ENCODE data around the gene VAV3. TPM values are rescaled to one million over a fixed set of nuclear protein-coding genes. Genes with fewer than 3 reads are reported as not detected.
A peak's percentile ranks its signal among the peaks of the same experiment; 100 is the strongest.

The VAV3 gene
- total and polyA plus RNA-seq, 2 of the 13 experiments (the other 11 are each of a cell fraction or from before 2014, with no cell fraction given), result 15.9 to 29.8 TPM

GRCh38 chr1:107687849-107688753, 276.9 kb downstream of the VAV3 start:
- Histone ChIP-seq H4K20me1 (ENCODE audit: insufficient read depth, low read length) (no peaks in the 10 kb centered on the region), H3K27ac (ENCODE audit: extremely low read length, insufficient read depth, low read length) (peak overlapping the region; percentile 69), H3K9me3 (ENCODE audit: low read length) (no peaks in the 10 kb centered on the region), H3K36me3 (replicated peaks in 1 of 2; ENCODE audit: control insufficient read depth in 1 of 2, insufficient read depth in 2 of 2, low read length in 2 of 2) (no peaks in the 10 kb centered on the region), H3K4me1 (ENCODE audit: insufficient read depth, low read length) (peaks cover 59% of the 10 kb centered on the region), H3K4me2 (ENCODE audit: low read depth, low read length) (peak overlapping the region; percentile 69), H3K27me3 (ENCODE audit: control insufficient read depth in 1 of 2, insufficient read depth in 2 of 2, low read length in 2 of 2) (no peaks in the 10 kb centered on the region), H2AFZ (ENCODE audit: low read length) (no peak overlapping the region), H3K4me3 (replicated peaks in 1 of 3; ENCODE audit: insufficient read depth in 1 of 3, low read depth in 2 of 3, low read length in 3 of 3) (peak overlapping the region; percentile 62 to 67 (median 63); a peak in 5 of 6 replicates), H3K79me2 (ENCODE audit: insufficient read depth, low read length) (peaks cover 46% of the 10 kb centered on the region), H3K9ac (ENCODE audit: insufficient read depth, low read depth, low read length) (peak overlapping the region; percentile 67)
- FAIRE-seq, result no peak
- intact Hi-C loops (cut with micrococcal nuclease; ENCODE audit: unreplicated experiment) (no loop called here), in situ Hi-C loops (cut with HindIII; ENCODE audit: extremely low pct_ligation_motif_present, low pct_unique_long_range_greater_than_20kb) (loop anchor here (5.0 to 10.0 kb wide), 2 partner anchors 57 to 91 kb away; no protein-coding TSS in a partner anchor)
- CTCF ChIA-PET (ENCODE audit: low intra/inter-chr PET ratio, low total read pairs), result no interaction called here
- WGBS (ENCODE audit: low lambda C conversion rate), result 41% methylated on average over 9 of the region's 9 CpGs
- peak; percentile 71 for DNase-seq (ENCODE audit: low spot score)
- TSS peak; percentile 75 for BruUV-seq (replicated peaks)
- ATAC-seq, result peak; percentile 88
- POLR2A ChIA-PET, result no interaction called here
- TF ChIP-seq RARG (CRISPR knock-in tag; IDR thresholded peaks at IDR 0.05; ENCODE audit: low read depth) (no peak), SIX4 (CRISPR knock-in tag; IDR thresholded peaks at IDR 0.05) (no peak), ZNF207 (IDR thresholded peaks at IDR 0.05; ENCODE audit: borderline replicate concordance) (no peak), MBD4 (IDR thresholded peaks at IDR 0.05; ENCODE audit: borderline replicate concordance, low read length) (no peak), REST (IDR thresholded peaks at IDR 0.05; ENCODE audit: borderline replicate concordance in 1 of 2, low read depth in 1 of 2, low read length in 2 of 2) (no peak), ZSCAN20 (CRISPR knock-in tag; IDR thresholded peaks at IDR 0.05; ENCODE audit: borderline replicate concordance) (no peak), ZNF143 (CRISPR knock-in tag; IDR thresholded peaks at IDR 0.05) (no peak), PAX8 (CRISPR knock-in tag; IDR thresholded peaks at IDR 0.05; ENCODE audit: borderline replicate concordance) (no peak), SAP130 (CRISPR knock-in tag; IDR thresholded peaks at IDR 0.05; ENCODE audit: low read depth) (peak; percentile 39), POLR2AphosphoS5 (IDR thresholded peaks at IDR 0.05; ENCODE audit: low read depth, low read length) (peak; percentile 66), GATAD2A (CRISPR knock-in tag; IDR thresholded peaks at IDR 0.05) (peak; percentile 48; the same call in 1 of the 2 replicates), SOX6 (IDR thresholded peaks at IDR 0.05) (no peak), SOX6 (CRISPR knock-in tag; IDR thresholded peaks at IDR 0.05) (peak; percentile 41; the same call in 1 of the 2 replicates), REL (CRISPR knock-in tag; conservative IDR thresholded peaks at IDR 0.05) (no peak), ZNF678 (CRISPR knock-in tag; IDR thresholded peaks at IDR 0.05) (no peak), NFRKB (IDR thresholded peaks at IDR 0.05) (no peak), STAT6 (CRISPR knock-in tag; IDR thresholded peaks at IDR 0.05; ENCODE audit: borderline replicate concordance) (no peak), FOSL2 (CRISPR knock-in tag; IDR thresholded peaks at IDR 0.05) (peak; percentile 59; the same call in 1 of the 2 replicates), MBNL3 (CRISPR knock-in tag; conservative IDR thresholded peaks at IDR 0.05) (no peak), ISL2 (CRISPR knock-in tag; IDR thresholded peaks at IDR 0.05) (peak; percentile 29; the same call in 1 of the 2 replicates)
